Lower leg skin (tissue), 4 donors: Measurements from ENCODE around the gene DACT2. TPM values are rescaled to one million over a fixed set of nuclear protein-coding genes. Genes with fewer than 3 reads are reported as not detected.
A peak's percentile ranks its signal among the peaks of the same experiment; 100 is the strongest.
"Not testable (repeated sequence)": the region's sequence is repeated elsewhere in the genome, so short reads cannot be mapped to it uniquely, and the experiment has no call there.

ENCODE experiments used
- DNase-seq, 2 donors: peaks; one replicate each; pipeline ENCODE4 v3.0.0-alpha.2; 2019; ENCODE audit warnings: low spot score in 2 of 2
- H3K4me3 ChIP-seq: fragments of 200-600 bp; sonication (generic); 2 replicates; pipeline ENCODE4 v1.5.1; 2017; ENCODE audit warnings: mild to moderate bottlenecking, low read depth; ENCODE audit not compliant: poor library complexity, severe bottlenecking
- CTCF ChIP-seq, 3 donors: fragments of 450-650 bp; IDR thresholded peaks; one replicate each; pipeline ENCODE4 v1.5.1; 2016; ENCODE audit warnings: antibody characterized with exemption in 3 of 3, mild to moderate bottlenecking in 3 of 3, moderate library complexity in 2 of 3
- POLR2A ChIP-seq, 2 donors: fragments of 450-650 bp; IDR thresholded peaks; one replicate each; pipeline ENCODE4 v1.6.1; 2016 to 2017; ENCODE audit warnings: antibody characterized with exemption in 2 of 2, mild to moderate bottlenecking in 1 of 2, moderate library complexity in 1 of 2
- WGBS, 2 donors: methylation state at CpG; one replicate each; pipeline ENCODE4 v1.1.5; 2018; 5-methylcytosine and 5-hydroxymethylcytosine counted together
- intact Hi-C: fragments of 100-400 bp; cut with DNase I; formaldehyde crosslinking; loops from one replicate; pipeline ENCODE4 v1.15.0; 2023; ENCODE audit warnings: low total_unique reads
- total RNA-seq, 4 donors: library from RNA; depleted of rRNA; stranded (reverse); fragments of >200 nt; gene quantifications; one replicate each; pipeline ENCODE4 v1.1.0, GENCODE V29; 2016

DACT2 gene
- total RNA-seq, 4 donors from 2014 or later: 11.1 to 19.1 (median 15.4) TPM

GRCh38 chr6:168314948-168315347 is 4.6 kb downstream of the DACT2 start:
- TF ChIP-seq CTCF (IDR thresholded peaks at IDR 0.05): no peak
- no peak for TF ChIP-seq POLR2A (IDR thresholded peaks at IDR 0.05)
- intact Hi-C loops: no loop called here
- WGBS, 2 donors: 17 to 24% methylated on average over 10 of the region's 10 CpGs
- DNase-seq: peak; percentile 60 to 82
- H3K4me3 ChIP-seq: no peak overlapping the region

GRCh38 chr6:168314021-168314420 is 5.6 kb downstream of the DACT2 start:
- no peak for DNase-seq
- TF ChIP-seq POLR2A (IDR thresholded peaks at IDR 0.05) (no peak), CTCF (IDR thresholded peaks at IDR 0.05) (no peak)
- intact Hi-C loops: no loop called here
- WGBS, 2 donors: 81 to 82% methylated on average over 12 of the region's 12 CpGs
- no peak overlapping the region for H3K4me3 ChIP-seq

GRCh38 chr6:168313431-168314011 is 6.1 kb downstream of the DACT2 start:
- H3K4me3 ChIP-seq: no peak overlapping the region
- 48 to 54% methylated on average over 15 of the region's 15 CpGs for WGBS, 2 donors
- DNase-seq: no peak
- TF ChIP-seq CTCF (IDR thresholded peaks at IDR 0.05): no peak
- no peak for TF ChIP-seq POLR2A (IDR thresholded peaks at IDR 0.05)
- intact Hi-C loops: no loop called here

GRCh38 chr6:168312125-168312507 is 7.5 kb downstream of the DACT2 start:
- DNase-seq, intact Hi-C loops, H3K4me3 ChIP-seq: not testable (repeated sequence)
- 65 to 70% methylated on average over 8 of the region's 8 CpGs for WGBS, 2 donors

GRCh38 chr6:168311410-168312124 is 8.0 kb downstream of the DACT2 start:
- 84 to 88% methylated on average over 11 of the region's 11 CpGs for WGBS, 2 donors
- no peak overlapping the region for H3K4me3 ChIP-seq
- intact Hi-C loops: no loop called here
- no peak for DNase-seq
- TF ChIP-seq CTCF (IDR thresholded peaks at IDR 0.05) (no peak), POLR2A (IDR thresholded peaks at IDR 0.05) (no peak)

- no peak overlapping the region for H3K4me3 ChIP-seq
- TF ChIP-seq CTCF (IDR thresholded peaks at IDR 0.05) (no peak), POLR2A (IDR thresholded peaks at IDR 0.05) (no peak)
- 94 to 95% methylated on average over 10 of the region's 10 CpGs for WGBS, 2 donors
- no peak for DNase-seq
- intact Hi-C loops: no loop called here
These were observed 8.6 kb downstream of the DACT2 start for GRCh38 chr6:168310945-168311344.
